ENCODE results near the gene COPS2.

DNA sequence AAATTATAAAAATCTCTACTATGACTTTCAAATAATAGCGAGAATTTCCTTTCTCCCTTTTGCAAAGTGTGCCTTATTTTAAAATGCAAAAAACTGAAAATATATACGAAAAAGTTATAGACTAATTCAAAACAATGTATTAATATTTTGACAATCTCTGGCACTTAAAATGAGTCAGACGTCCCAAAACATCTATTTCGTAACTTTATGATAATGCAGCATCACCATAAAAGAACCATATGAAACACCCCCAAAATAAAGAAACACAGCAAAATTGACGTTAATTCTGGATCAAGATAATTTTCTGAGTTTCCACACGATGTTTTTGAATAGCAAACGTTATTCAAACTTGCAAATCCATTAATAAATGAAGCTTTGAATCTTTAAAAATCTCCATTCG lies 1.0 kb downstream of the COPS2 start:
- no peak for TF ChIP-seq EZH2 (IDR thresholded peaks at IDR 0.05; ENCODE audit: low read length, missing control alignments)
- TF ChIP-seq CTCF (conservative IDR thresholded peaks at IDR 0.05 in 1 of 2, IDR thresholded peaks at IDR 0.05 in 1 of 2; ENCODE audit: low read depth in 1 of 2, low read length in 2 of 2) = no peak
